T-helper 2 cell (primary cell): ENCODE data around the gene TES.

Experiments
- DNase-seq, 5 experiments: peaks; one replicate each; pipeline versions ENCODE4 v3.0.0 to v3.0.0-alpha.2; 2012 to 2022

The TES gene

GRCh38 chr7:116194115-116194514, 16.2 kb upstream of the TES start:
- no peak for DNase-seq

- no peak for DNase-seq
Measured at GRCh38 chr7:116195451-116195850, 14.9 kb upstream of the TES start.

GRCh38 chr7:116196947-116197346, 13.4 kb upstream of the TES start:
- no peak for DNase-seq

GRCh38 chr7:116197360-116197759, 13.0 kb upstream of the TES start:
- DNase-seq = no peak

DNA sequence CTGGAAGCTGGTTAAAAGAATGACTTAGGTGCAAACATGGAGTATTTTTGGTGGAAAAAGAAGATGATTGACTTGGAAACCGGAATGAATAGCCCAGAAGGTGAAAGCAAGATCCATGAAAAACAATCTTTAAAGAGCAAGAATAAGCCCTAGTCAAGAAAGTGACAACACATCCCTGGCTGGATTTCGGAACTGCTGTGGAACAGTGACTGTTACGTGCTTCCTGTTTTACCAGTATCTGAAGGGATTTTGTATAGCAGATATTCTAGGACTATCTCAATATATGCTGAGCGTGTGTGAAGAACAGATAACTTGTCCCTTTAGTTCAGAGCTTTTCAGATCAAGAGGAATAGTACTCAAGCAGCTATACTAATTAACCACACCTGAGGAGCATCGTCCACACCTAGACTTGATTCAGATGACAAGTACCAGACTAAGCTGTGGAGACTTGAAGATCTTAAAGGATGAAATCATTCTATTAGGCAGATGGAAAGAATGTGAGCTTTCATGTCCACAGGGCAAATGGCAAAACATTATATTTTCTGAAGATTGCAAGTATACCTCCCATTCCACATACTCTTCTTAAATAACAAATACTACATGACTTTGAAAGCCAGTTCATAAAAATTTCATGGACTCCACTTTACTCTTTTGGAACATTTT, 11.5 kb upstream of the TES start:
- no peak for DNase-seq

- no peak for DNase-seq
Measured at GRCh38 chr7:116200963-116201362, 9.4 kb upstream of the TES start.

GRCh38 chr7:116206141-116206540, 4.2 kb upstream of the TES start:
- no peak for DNase-seq

DNA sequence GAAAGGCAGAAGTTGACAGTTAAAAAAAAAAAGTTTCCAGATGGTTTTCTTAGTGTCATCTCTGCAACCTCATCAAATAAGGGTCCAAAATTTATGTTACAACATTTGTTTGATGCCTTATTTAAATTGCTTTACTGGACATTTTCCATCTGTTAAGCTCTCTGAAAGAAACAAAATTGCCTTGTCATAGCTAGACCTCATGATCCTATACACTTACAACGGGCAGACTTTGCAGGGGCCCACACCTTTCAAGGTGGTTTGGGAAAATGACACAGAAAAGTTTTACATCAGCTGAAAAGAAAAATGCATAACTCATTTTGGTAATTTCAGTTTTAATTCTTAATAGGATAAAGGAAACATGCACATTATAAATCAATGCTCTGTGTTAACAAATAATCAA, 1.4 kb upstream of the TES start:
- DNase-seq = no peak

DNA sequence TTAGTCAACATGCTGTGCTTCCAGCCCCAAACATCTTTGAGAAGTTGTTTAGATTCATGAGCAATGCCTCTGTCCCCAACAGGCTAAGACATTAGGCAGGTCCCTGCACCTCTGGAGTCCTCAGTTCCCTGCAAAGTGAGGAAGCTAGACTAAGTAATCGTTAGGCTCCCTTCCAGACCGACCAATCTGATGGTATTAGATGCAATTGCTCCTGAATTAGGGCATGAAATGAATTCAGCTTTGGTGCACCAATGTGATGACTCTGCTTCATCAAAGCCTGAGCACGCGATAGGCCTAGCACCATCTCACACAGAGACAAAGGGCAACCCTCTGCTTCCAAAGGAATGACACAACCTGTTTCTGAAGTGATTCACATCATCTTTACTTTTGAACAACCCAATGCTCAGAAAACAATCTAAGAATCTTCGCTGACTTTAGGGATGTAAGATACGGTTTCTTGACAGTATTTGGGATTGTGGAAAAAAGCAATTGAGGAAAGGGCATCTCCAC, 723 bp upstream of the TES start:
- no peak for DNase-seq

- peak; percentile 31 to 91 (median 63) for DNase-seq
Measured at GRCh38 chr7:116211006-116211912, 920 bp downstream of the TES start.

- no peak for DNase-seq
Measured at GRCh38 chr7:116211913-116212596, 1.7 kb downstream of the TES start.

DNA sequence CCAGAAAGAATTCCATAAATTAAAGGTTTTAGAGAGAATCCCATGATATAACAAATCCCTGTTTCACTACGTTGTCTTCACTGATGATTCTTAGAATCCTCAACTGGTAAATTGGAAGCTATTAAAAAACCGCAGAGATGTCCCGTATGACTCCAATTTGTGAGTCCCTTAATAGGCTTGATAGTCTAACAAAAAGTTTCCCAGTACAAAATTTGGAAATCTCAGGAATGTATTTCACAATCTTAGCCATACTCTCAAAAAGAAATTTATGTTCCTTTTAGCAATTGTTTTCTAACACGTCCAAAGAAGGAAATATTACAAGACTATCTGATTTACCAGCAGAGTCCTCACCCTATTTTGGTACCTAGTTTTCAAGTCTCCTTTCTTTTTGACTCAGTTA, 2.5 kb downstream of the TES start:
- no peak for DNase-seq

GRCh38 chr7:116213361-116214130, 3.2 kb downstream of the TES start:
- no peak for DNase-seq

GRCh38 chr7:116214921-116215320, 4.6 kb downstream of the TES start:
- DNase-seq = no peak

- no peak for DNase-seq
Measured at GRCh38 chr7:116215551-116215950, 5.2 kb downstream of the TES start.

GRCh38 chr7:116216956-116217571, 6.7 kb downstream of the TES start:
- no peak for DNase-seq

GRCh38 chr7:116218051-116218645, 7.8 kb downstream of the TES start:
- no peak for DNase-seq

DNA sequence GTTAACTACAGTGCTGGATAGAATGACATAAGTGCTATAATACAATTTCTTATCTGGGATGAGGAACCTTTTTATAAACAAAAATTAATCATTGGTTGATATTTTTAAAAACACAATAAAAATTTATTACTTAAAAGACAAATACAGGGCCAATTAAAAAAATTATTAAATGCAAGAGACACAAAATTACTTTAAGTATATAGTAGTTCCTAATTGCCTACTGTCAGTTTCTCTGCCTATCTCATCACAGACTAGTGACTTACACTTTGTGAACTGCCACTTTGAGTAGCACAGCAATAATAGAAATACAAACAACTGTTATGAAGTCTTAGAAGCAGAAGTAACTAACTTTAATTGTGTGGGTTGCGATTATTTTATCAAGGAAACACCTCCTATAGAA, 8.4 kb downstream of the TES start:
- DNase-seq = no peak

GRCh38 chr7:116219288-116219687, 8.9 kb downstream of the TES start:
- DNase-seq = no peak

DNA sequence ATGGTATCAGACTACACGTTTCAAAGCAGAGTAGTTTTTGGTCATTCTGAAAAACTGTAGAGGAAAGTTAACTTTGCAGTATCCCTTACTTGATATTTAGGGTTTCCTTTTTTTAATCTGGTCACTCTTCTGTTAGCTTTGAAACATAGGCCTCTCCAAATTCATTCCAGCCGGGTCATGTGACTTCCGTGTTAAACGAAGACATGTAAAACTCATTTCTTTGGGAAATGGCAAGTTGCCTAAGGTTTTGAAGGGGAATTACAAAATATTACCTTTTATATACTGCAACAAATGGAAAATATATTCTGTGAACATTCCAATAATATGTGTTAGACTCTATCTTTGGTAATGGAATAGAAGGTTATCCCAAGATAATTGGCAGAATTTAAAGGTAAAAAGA, 9.5 kb downstream of the TES start:
- no peak for DNase-seq

DNA sequence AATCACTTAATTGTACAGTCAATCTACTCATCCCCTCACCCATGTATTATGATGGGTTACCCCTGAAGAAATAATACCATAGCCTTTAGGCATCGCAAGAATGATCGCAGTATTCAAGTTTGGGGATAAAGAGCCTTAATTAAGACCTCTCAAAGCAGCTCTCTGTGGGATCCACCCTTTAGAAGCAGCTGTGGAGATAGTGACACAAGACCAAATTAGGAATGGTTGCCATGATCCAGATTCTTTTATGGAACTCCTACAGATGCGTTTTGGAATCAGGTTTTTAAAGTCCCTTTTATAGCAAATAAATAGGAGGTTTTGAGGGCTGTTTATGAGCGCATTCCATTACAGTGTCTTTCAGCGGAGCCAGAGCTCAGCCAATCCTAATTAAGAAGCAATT, 12.2 kb downstream of the TES start:
- no peak for DNase-seq

GRCh38 chr7:116223588-116223987, 13.2 kb downstream of the TES start:
- DNase-seq = no peak
